Measurements from ENCODE around the gene FMO4. TPM values are rescaled to one million over a fixed set of nuclear protein-coding genes. Genes with fewer than 3 reads are reported as not detected.
"Not testable (repeated sequence)": the region's sequence is repeated elsewhere in the genome, so short reads cannot be mapped to it uniquely, and the experiment has no call there.

The FMO4 gene
- total RNA-seq, 4 donors from 2014 or later: 1.2 to 3.2 (median 1.7) TPM

- intact Hi-C loops (cut with DNase I): no loop called here
- TF ChIP-seq POLR2A (IDR thresholded peaks at IDR 0.05; ENCODE audit: low read depth) (no peak), CTCF (IDR thresholded peaks at IDR 0.05) (no peak), EP300 (IDR thresholded peaks at IDR 0.05) (no peak), POLR2AphosphoS5 (IDR thresholded peaks at IDR 0.05) (no peak)
- H3K9me3 ChIP-seq: no peaks in the 10 kb centered on the region
- H3K27me3 ChIP-seq: peaks cover 0 to 6% (median 0%) of the 10 kb centered on the region in 4 donors
- H3K4me1 ChIP-seq: no peaks in the 10 kb centered on the region
- H3K27ac ChIP-seq (replicated peaks in 1 of 4): no peak overlapping the region
- WGBS: 68% methylated on average over 4 of the region's 4 CpGs
- DNase-seq (ENCODE audit: extremely low spot score): no peak
- no peak overlapping the region for H3K4me3 ChIP-seq
- no peaks in the 10 kb centered on the region for H3K36me3 ChIP-seq
These were observed 43.2 kb downstream of the FMO4 start for GRCh38 chr1:171357179-171357578.

GRCh38 chr1:171359355-171359648, 45.3 kb downstream of the FMO4 start:
- DNase-seq (ENCODE audit: extremely low spot score); H3K36me3 ChIP-seq; H3K27ac ChIP-seq (replicated peaks in 1 of 4); H3K27me3 ChIP-seq; intact Hi-C loops (cut with DNase I); H3K4me1 ChIP-seq; H3K9me3 ChIP-seq; H3K4me3 ChIP-seq: not testable (repeated sequence)
- WGBS: 75% methylated on average over 2 of the region's 7 CpGs

GRCh38 chr1:171359731-171360527, 45.9 kb downstream of the FMO4 start:
- intact Hi-C loops (cut with DNase I); H3K4me1 ChIP-seq; H3K36me3 ChIP-seq; H3K27ac ChIP-seq (replicated peaks in 1 of 4); H3K27me3 ChIP-seq; H3K9me3 ChIP-seq; DNase-seq (ENCODE audit: extremely low spot score); H3K4me3 ChIP-seq: not testable (repeated sequence)
- 79% methylated on average over 4 of the region's 9 CpGs for WGBS

GRCh38 chr1:171366085-171366484, 52.1 kb downstream of the FMO4 start:
- Histone ChIP-seq H3K27ac (replicated peaks in 1 of 4) (no peak overlapping the region), H3K4me3 (no peak overlapping the region), H3K9me3 (peaks cover 0 to 7% (median 0%) of the 10 kb centered on the region in 4 donors), H3K27me3 (no peaks in the 10 kb centered on the region), H3K36me3 (no peaks in the 10 kb centered on the region), H3K4me1 (no peaks in the 10 kb centered on the region)
- no peak for TF ChIP-seq POLR2A (IDR thresholded peaks at IDR 0.05; ENCODE audit: low read depth)
- no peak for TF ChIP-seq EP300 (IDR thresholded peaks at IDR 0.05)
- TF ChIP-seq POLR2AphosphoS5 (IDR thresholded peaks at IDR 0.05): no peak
- no peak for TF ChIP-seq CTCF (IDR thresholded peaks at IDR 0.05)
- WGBS: 87% methylated on average over 6 of the region's 6 CpGs
- intact Hi-C loops (cut with DNase I): no loop called here
- no peak for DNase-seq (ENCODE audit: extremely low spot score)

- Histone ChIP-seq H3K27me3 (no peaks in the 10 kb centered on the region), H3K36me3 (no peaks in the 10 kb centered on the region), H3K4me1 (peaks cover under 1 to 4% (median 2%) of the 10 kb centered on the region in 4 donors), H3K4me3 (no peak overlapping the region), H3K9me3 (peaks cover 0 to 7% (median 0%) of the 10 kb centered on the region in 4 donors), H3K27ac (replicated peaks in 1 of 4) (no peak overlapping the region)
- intact Hi-C loops (cut with DNase I): no loop called here
- no peak for DNase-seq (ENCODE audit: extremely low spot score)
- no peak for TF ChIP-seq EP300 (IDR thresholded peaks at IDR 0.05)
- WGBS: 40% methylated on average over 2 of the region's 2 CpGs
These were observed 52.8 kb downstream of the FMO4 start for GRCh38 chr1:171366816-171367215.

GRCh38 chr1:171367436-171367835, 53.5 kb downstream of the FMO4 start:
- WGBS: 90% methylated on average over 1 of the region's 1 CpG
- Histone ChIP-seq H3K27ac (replicated peaks in 1 of 4) (no peak overlapping the region), H3K4me1 (peaks cover 4 to 10% (median 8%) of the 10 kb centered on the region in 4 donors), H3K27me3 (no peaks in the 10 kb centered on the region), H3K36me3 (no peaks in the 10 kb centered on the region), H3K9me3 (peaks cover 0 to 7% (median 0%) of the 10 kb centered on the region in 4 donors), H3K4me3 (no peak overlapping the region)
- no peak for DNase-seq (ENCODE audit: extremely low spot score)
- TF ChIP-seq EP300 (IDR thresholded peaks at IDR 0.05): no peak
- TF ChIP-seq POLR2AphosphoS5 (IDR thresholded peaks at IDR 0.05): no peak
- no peak for TF ChIP-seq CTCF (IDR thresholded peaks at IDR 0.05)
- no peak for TF ChIP-seq POLR2A (IDR thresholded peaks at IDR 0.05; ENCODE audit: low read depth)
- intact Hi-C loops (cut with DNase I): no loop called here

All from esophagus muscularis mucosa (tissue), 4 donors.